H1 (cell line): ENCODE results near the gene JPH3. TPM values are rescaled to one million over a fixed set of nuclear protein-coding genes. Genes with fewer than 3 reads are reported as not detected.

Experiments used
- CTCF ChIA-PET: fragments of 300-600 bp; sonication (Branson Sonifier 250); formaldehyde crosslinking; loops from one replicate; lab custom pipeline; 2021; ENCODE audit not compliant: partially characterized antibody; lab: Charles Lee
- POLR2A ChIA-PET: fragments of 300-600 bp; sonication (Branson Sonifier 250); formaldehyde crosslinking; loops from one replicate; lab custom pipeline; 2021; ENCODE audit warnings: inconsistent platforms; ENCODE audit not compliant: partially characterized antibody; lab: Charles Lee
- DNase-seq, 2 experiments: peaks; one replicate each; pipeline versions ENCODE4 v3.0.0 to v3.0.0-alpha.2; 2010 to 2022; ENCODE audit warnings: low spot score in 2 of 2, low read depth in 1 of 2, mixed read lengths in 1 of 2
- FAIRE-seq: peaks from 2 replicates; lab custom pipeline; 2011; peaks lifted over from hg19 to GRCh38; lab: Jason Lieb, UNC
- H2AFZ ChIP-seq: 2 replicates; pipeline ENCODE4 v1.8.1; 2012; ENCODE audit warnings: low read length, inconsistent platforms
- H2AK5ac ChIP-seq: 2 replicates; pipeline ENCODE4 v1.6.1; 2013; ENCODE audit warnings: low read depth, low read length
- H2BK120ac ChIP-seq: replicated peaks from 2 replicates; pipeline ENCODE3; 2013; ENCODE audit warnings: low read depth, low read length, inconsistent platforms
- H2BK12ac ChIP-seq: 2 replicates; pipeline ENCODE4 v1.6.1; 2013; ENCODE audit warnings: low read depth, low read length
- H2BK15ac ChIP-seq: 2 replicates; pipeline ENCODE4 v1.6.1; 2013; ENCODE audit warnings: low read length
- H2BK20ac ChIP-seq: 2 replicates; pipeline ENCODE4 v1.6.1; 2013; ENCODE audit warnings: low read length
- H2BK5ac ChIP-seq: 2 replicates; pipeline ENCODE4 v1.6.1; 2013; ENCODE audit warnings: low read depth, low read length
- H3K14ac ChIP-seq: 2 replicates; pipeline ENCODE4 v1.6.1; 2013; ENCODE audit warnings: inconsistent platforms; ENCODE audit not compliant: insufficient read length
- H3K18ac ChIP-seq: 2 replicates; pipeline ENCODE4 v1.6.1; 2013; ENCODE audit warnings: low read length; ENCODE audit errors: extremely low read depth
- H3K23ac ChIP-seq: 2 replicates; pipeline ENCODE4 v1.6.1; 2013; ENCODE audit warnings: inconsistent platforms; ENCODE audit not compliant: insufficient read length
- H3K23me2 ChIP-seq: 2 replicates; pipeline ENCODE4 v1.6.1; 2013; ENCODE audit warnings: low read depth, low read length
- H3K27ac ChIP-seq: 2 replicates; pipeline ENCODE4 v1.6.1; 2011; ENCODE audit warnings: low read depth, low read length, inconsistent platforms
- H3K27me3 ChIP-seq, 4 experiments: replicated peaks in 1 of 4; 1 replicate in 1 of 4; 2 replicates in 3 of 4; pipeline versions ENCODE4 v1.6.1 to v1.8.1; 2011 to 2013; ENCODE audit warnings: low read length in 3 of 4, mild to moderate bottlenecking in 3 of 4, inconsistent platforms in 2 of 4, mixed read lengths in 2 of 4, moderate library complexity in 1 of 4; ENCODE audit not compliant: control insufficient read depth in 3 of 4, insufficient read depth in 3 of 4; ENCODE audit errors: extremely low read depth in 1 of 4
- H3K36me3 ChIP-seq, 4 experiments: 2 replicates each; pipeline versions ENCODE4 v1.6.1 to v1.8.1; 2011 to 2013; ENCODE audit warnings: mild to moderate bottlenecking in 4 of 4, low read length in 3 of 4, moderate library complexity in 2 of 4, control low read depth in 1 of 4, inconsistent platforms in 1 of 4; ENCODE audit not compliant: insufficient read depth in 4 of 4, control insufficient read depth in 2 of 4
- H3K4ac ChIP-seq: replicated peaks from 2 replicates; pipeline ENCODE3; 2013; ENCODE audit warnings: low read length, low read depth, mixed read lengths, inconsistent platforms; ENCODE audit not compliant: insufficient read length
- H3K4me1 ChIP-seq, 4 experiments: replicated peaks in 1 of 4; 1 replicate in 1 of 4; 2 replicates in 3 of 4; pipeline versions ENCODE4 v1.6.1 to v1.8.1; 2011 to 2013; ENCODE audit warnings: low read length in 3 of 4, inconsistent platforms in 2 of 4, mixed read lengths in 1 of 4; ENCODE audit not compliant: insufficient read depth in 4 of 4, control insufficient read depth in 3 of 4
- H3K4me2 ChIP-seq, 2 experiments: 2 replicates each; pipeline versions ENCODE4 v1.6.1 to v1.8.1; 2011 to 2013; ENCODE audit warnings: low read depth in 2 of 2, low read length in 2 of 2, control low read depth in 1 of 2, inconsistent platforms in 1 of 2, mild to moderate bottlenecking in 1 of 2; ENCODE audit not compliant: insufficient read depth in 1 of 2
- H3K4me3 ChIP-seq, 4 experiments: fragments of 200-600, 300-600 bp in 1 of 4; sonication (generic), shearing (Covaris generic), sonication (Bioruptor Twin) in 1 of 4; 2 replicates each; pipeline versions ENCODE4 v1.5.1 to v1.8.1; 2011 to 2016; ENCODE audit warnings: low read length in 4 of 4, low read depth in 3 of 4, control low read depth in 2 of 4, inconsistent platforms in 2 of 4, mild to moderate bottlenecking in 2 of 4, mixed read lengths in 1 of 4, moderate library complexity in 1 of 4; ENCODE audit not compliant: insufficient read depth in 2 of 4; ENCODE audit errors: extremely low read depth in 1 of 4
- H3K56ac ChIP-seq: replicated peaks from 2 replicates; pipeline ENCODE3; 2013; ENCODE audit warnings: low read depth, mild to moderate bottlenecking, mixed read lengths, low read length, inconsistent platforms; ENCODE audit not compliant: insufficient read length
- H3K79me1 ChIP-seq: 2 replicates; pipeline ENCODE4 v1.6.1; 2013; ENCODE audit warnings: low read depth, low read length, control low read depth
- H3K79me2 ChIP-seq, 2 experiments: 2 replicates each; pipeline versions ENCODE4 v1.6.1 to v1.8.1; 2012 to 2013; ENCODE audit warnings: low read length in 2 of 2, mild to moderate bottlenecking in 2 of 2, inconsistent platforms in 1 of 2; ENCODE audit not compliant: insufficient read depth in 2 of 2, control insufficient read depth in 1 of 2
- H3K9ac ChIP-seq, 4 experiments: replicated peaks in 1 of 4; 1 replicate in 1 of 4; 2 replicates in 3 of 4; pipeline versions ENCODE4 v1.6.1 to v1.8.1; 2011 to 2013; ENCODE audit warnings: low read depth in 3 of 4, low read length in 3 of 4, control low read depth in 2 of 4, mild to moderate bottlenecking in 2 of 4, moderate library complexity in 2 of 4, inconsistent platforms in 1 of 4; ENCODE audit errors: extremely low read depth in 1 of 4
- H3K9me3 ChIP-seq, 2 experiments: 2 replicates each; pipeline versions ENCODE4 v1.6.1 to v1.8.1; 2012 to 2013; ENCODE audit warnings: mild to moderate bottlenecking in 2 of 2, moderate library complexity in 2 of 2, control low read depth in 1 of 2, inconsistent platforms in 1 of 2, low read depth in 1 of 2, low read length in 1 of 2, mixed read lengths in 1 of 2; ENCODE audit not compliant: insufficient read depth in 2 of 2
- H4K20me1 ChIP-seq, 2 experiments: replicated peaks in 1 of 2; 2 replicates each; pipeline versions ENCODE3 to v1.8.1; 2011 to 2013; ENCODE audit warnings: inconsistent platforms in 2 of 2, low read length in 2 of 2, mild to moderate bottlenecking in 1 of 2; ENCODE audit not compliant: insufficient read depth in 2 of 2, control insufficient read depth in 1 of 2
- H4K5ac ChIP-seq: 2 replicates; pipeline ENCODE4 v1.6.1; 2013; ENCODE audit warnings: low read length, low read depth, mixed read lengths, inconsistent platforms; ENCODE audit not compliant: insufficient read length
- H4K8ac ChIP-seq: 2 replicates; pipeline ENCODE4 v1.8.0; 2013; ENCODE audit warnings: mild to moderate bottlenecking, moderate library complexity, low read length, inconsistent platforms; ENCODE audit not compliant: insufficient read depth; ENCODE audit errors: extremely low read depth
- H4K91ac ChIP-seq: replicated peaks from 2 replicates; pipeline ENCODE3; 2013; ENCODE audit warnings: low read length, mixed read lengths, inconsistent platforms; ENCODE audit not compliant: insufficient read length
- PHF8 ChIP-seq: fragments of 200-600 bp; sonication (generic); conservative IDR thresholded peaks from 2 replicates; pipeline ENCODE4 v1.7.1; 2012; ENCODE audit warnings: low read depth, mild to moderate bottlenecking, inconsistent platforms, low read length, moderate library complexity
- SUZ12 ChIP-seq: fragments of 200-600 bp; sonication (generic); IDR thresholded peaks from 2 replicates; pipeline ENCODE4 v1.6.1; 2012; ENCODE audit warnings: mild to moderate bottlenecking, inconsistent platforms, low read length, moderate library complexity, mixed read lengths
- WGBS, 2 experiments: shearing (Covaris generic) in 1 of 2; methylation state at CpG; one replicate each; pipeline versions ENCODE4 v1.1.6 to v1.1.7; 2013 to 2015; ENCODE audit warnings: low lambda C conversion rate in 2 of 2, mixed read lengths in 2 of 2, inconsistent platforms in 1 of 2, low coverage in 1 of 2, missing lambda C conversion rate in 1 of 2; ENCODE audit not compliant: insufficient replicate concordance in 2 of 2, insufficient coverage in 1 of 2, insufficient read length in 1 of 2; ENCODE audit errors: extremely low coverage in 1 of 2, missing lambda C conversion rate in 1 of 2; 5-methylcytosine and 5-hydroxymethylcytosine counted together
- polyA plus RNA-seq, 7 experiments: library from polyadenylated mRNA; depleted of rRNA in 3 of 7; stranded (reverse) in 5 of 7; unstranded in 2 of 7; fragments of >200 nt in 5 of 7; fragments of 200-250 nt in 2 of 7; gene quantifications; 1 replicate in 5 of 7; 2 replicates in 1 of 7; 4 replicates in 1 of 7; pipeline versions ENCODE4 v1.2.1 to v1.2.3, GENCODE V29; 2011 to 2013; ENCODE audit warnings: missing spikeins in 2 of 7, mixed read lengths in 2 of 7
- total RNA-seq: library from RNA; stranded (reverse); fragmentation: NEBNext Ultra II Directional; extraction: Animal tissue kit (Norgen Biotek cat#: 25700); gene quantifications from 2 replicates; pipeline ENCODE4 v1.2.1, GENCODE V29; 2021

JPH3 gene
- total and polyA plus RNA-seq, 2 of the 8 experiments (the other 6 are each of a cell fraction or from before 2014, with no cell fraction given) = 10.3 to 28.3 TPM

DNA sequence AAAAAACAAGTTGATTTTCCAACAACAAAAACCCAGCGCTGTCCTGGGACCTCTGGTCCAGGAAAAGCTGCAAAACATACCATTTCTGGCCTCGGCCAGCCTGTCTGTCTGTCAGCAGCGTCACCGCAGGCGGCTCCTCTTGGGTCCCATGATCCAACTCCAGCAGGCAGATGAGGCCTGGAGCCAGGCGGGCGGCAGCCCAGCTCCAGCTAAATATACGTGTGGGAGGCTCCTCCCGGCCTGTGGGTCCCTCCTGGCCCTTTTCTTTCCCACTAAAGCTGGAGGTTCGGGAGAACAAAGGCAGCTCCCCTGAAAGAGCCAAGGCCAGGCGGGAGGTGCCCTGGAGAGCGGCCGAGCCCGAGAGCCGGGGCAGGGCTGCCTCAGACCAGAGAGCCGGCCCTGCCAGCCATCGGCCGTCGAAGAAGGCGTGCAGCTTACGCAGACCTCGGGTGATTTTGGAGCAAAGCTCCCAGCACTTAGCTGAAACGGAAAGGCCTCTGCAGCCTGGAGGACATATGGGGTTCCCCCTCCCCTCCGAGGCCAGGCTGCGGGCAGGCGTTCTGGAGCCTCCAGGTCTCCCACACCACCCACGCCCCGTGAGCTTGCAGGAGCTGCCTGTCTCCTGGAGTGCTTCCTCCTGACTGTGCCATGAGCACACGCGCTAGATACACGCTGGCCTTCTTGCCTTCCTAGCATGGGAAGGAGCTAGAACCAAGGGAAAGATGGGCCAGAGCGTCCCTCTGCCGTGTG, 19.9 kb upstream of the JPH3 start:
- peak overlapping the region; percentile 50 for H2BK120ac ChIP-seq
- no peak overlapping the region for H3K56ac ChIP-seq

More for the DNA sequence above, 19.9 kb upstream of the JPH3 start:
- H3K36me3 ChIP-seq = no peaks in the 10 kb centered on the region
- TF ChIP-seq SUZ12 = no peak
- 0 out of 2 replicates have a peak, but pooled peaks have one; percentile 22 for TF ChIP-seq PHF8
- DNase-seq = no peak
- H4K20me1 ChIP-seq = no peaks in the 10 kb centered on the region
- no peak overlapping the region for H2BK5ac ChIP-seq
- no peak overlapping the region for H3K23ac ChIP-seq
- no peaks in the 10 kb centered on the region for H3K9me3 ChIP-seq
- 81% methylated on average over 32 of the region's 33 CpGs; no CpG with 5 or more reads in 1 of the 2 experiments for WGBS, 2 experiments
- H3K27ac ChIP-seq = no peak overlapping the region
- no peak overlapping the region for H3K14ac ChIP-seq
- 0 out of 2 replicates have a peak overlapping the region, but pooled peaks have one; percentile 93 for H2BK20ac ChIP-seq
- no peak for FAIRE-seq
- peak overlapping the region; percentile 66; the same call in 1 of the 2 replicates for H4K8ac ChIP-seq
- no peaks in the 10 kb centered on the region for H3K79me2 ChIP-seq
- ChIA-PET CTCF (interaction anchor here (0.7 to 12.2 kb wide), 8 partner anchors 10 to 166 kb away, joined by 3 to 231 read pairs (median 4); no protein-coding TSS in a partner anchor), POLR2A (interaction anchor here (0.6 to 1.4 kb wide), 2 partner anchors 16 to 209 kb away, joined by 3 read pairs; no protein-coding TSS in a partner anchor)
- no peaks in the 10 kb centered on the region for H3K79me1 ChIP-seq
- H2AK5ac ChIP-seq = peak overlapping the region; percentile 6; the same call in 1 of the 2 replicates
- peak overlapping the region; percentile 88 for H3K18ac ChIP-seq
- H4K5ac ChIP-seq = peak overlapping the region; percentile 13
- no peak overlapping the region for H3K4me3 ChIP-seq
- H2BK15ac ChIP-seq = peak overlapping the region; percentile 99; the same call in 1 of the 2 replicates
- peak overlapping the region; percentile 57 for H3K4ac ChIP-seq
- H2AFZ ChIP-seq = peak overlapping the region; percentile 74
- peaks cover 1 to 13% (median 7%) of the 10 kb centered on the region in 4 experiments; a peak in 6 of 7 replicates for H3K4me1 ChIP-seq
- H3K27me3 ChIP-seq = 0 out of 7 replicates have a peak, but pooled peaks cover 0 to under 1% (median 0%) of the 10 kb centered on the region in 4 experiments
- peak overlapping the region; percentile 50 for H4K91ac ChIP-seq
- peak overlapping the region; percentile 68; the same call in 1 of the 2 replicates for H2BK12ac ChIP-seq
- no peak overlapping the region for H3K9ac ChIP-seq
- 0 out of 4 replicates have a peak overlapping the region, but pooled peaks of 1 of the 2 experiments have one; percentile 14 for H3K4me2 ChIP-seq
- no peaks in the 10 kb centered on the region for H3K23me2 ChIP-seq
